Measurements from ENCODE around the gene GATAD2B.
A peak's percentile ranks its signal among the peaks of the same experiment; 100 is the strongest.
"Not testable (repeated sequence)": the region's sequence is repeated elsewhere in the genome, so short reads cannot be mapped to it uniquely, and the experiment has no call there.

Gene GATAD2B

DNA sequence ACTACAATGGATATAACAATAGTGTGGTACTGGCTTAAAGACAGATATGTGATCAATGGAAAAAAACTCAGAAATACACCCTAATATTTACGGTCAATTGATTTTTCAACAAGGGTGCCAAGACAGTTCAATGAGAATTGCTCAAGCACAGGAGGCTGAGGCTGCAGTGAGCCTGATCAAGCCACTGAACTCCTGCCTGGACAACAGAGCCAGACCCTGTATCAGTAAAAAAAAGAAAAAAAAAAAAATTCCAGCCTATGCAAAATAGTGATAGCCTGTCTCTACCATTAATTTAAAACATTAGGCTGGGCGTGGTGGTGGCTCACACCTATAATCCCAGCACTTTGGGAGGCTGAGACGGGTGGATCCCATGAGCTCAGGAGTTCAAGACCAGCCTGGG lies 77.6 kb downstream of the GATAD2B start:
- in situ Hi-C loops (cut with HindIII; ENCODE audit: low sequenced_read_pairs): no loop called here
- no peak for TF ChIP-seq CTCF (IDR thresholded peaks at IDR 0.05; ENCODE audit: low read depth, low read length, missing control alignments)
- H3K4me3 ChIP-seq (ENCODE audit: low read depth, low read length): no peak overlapping the region
- DNase-seq (ENCODE audit: low read depth): no peak

DNA sequence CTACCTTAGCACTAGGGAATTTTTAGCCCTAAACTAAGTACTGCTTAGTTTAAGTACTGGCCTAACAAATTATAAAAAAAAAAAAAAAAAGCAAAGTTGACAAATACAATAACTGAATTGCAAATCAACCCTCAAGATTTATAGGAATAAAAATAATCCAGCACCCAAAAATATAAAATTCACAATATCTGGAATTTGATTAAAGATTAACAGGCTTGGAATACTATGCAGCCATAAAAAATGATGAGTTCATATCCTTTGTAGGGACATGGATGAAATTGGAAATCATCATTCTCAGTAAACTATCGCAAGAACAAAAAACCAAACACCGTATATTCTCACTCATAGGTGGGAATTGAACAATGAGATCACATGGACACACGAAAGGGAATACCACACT lies 78.4 kb downstream of the GATAD2B start:
- H3K4me3 ChIP-seq (ENCODE audit: low read depth, low read length); in situ Hi-C loops (cut with HindIII; ENCODE audit: low sequenced_read_pairs); DNase-seq (ENCODE audit: low read depth): not testable (repeated sequence)

DNA sequence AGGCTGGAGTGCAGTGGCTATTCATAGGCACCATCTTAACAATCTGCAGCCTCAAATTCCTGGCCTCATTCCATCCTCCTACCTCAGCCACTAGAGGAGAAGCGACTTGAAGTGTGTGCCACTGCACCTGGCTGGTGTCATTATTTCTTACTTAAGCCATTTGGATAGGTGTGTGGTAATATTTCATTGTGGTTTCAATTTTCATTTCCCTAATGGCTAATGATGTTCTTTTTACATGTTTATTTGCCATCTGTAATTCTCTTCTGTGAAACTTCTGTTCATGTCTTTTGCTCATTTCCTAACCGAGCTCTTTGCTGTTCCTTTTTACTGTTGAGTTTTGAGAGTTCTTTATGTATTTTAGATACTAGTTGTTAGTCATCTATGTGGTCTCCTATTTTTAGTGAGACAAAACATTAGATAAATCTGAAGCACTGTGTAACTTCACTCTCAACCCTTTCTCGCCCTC lies 80.7 kb downstream of the GATAD2B start:
- no peak for DNase-seq (ENCODE audit: low read depth)
- in situ Hi-C loops (cut with HindIII; ENCODE audit: low sequenced_read_pairs): no loop called here
- no peak overlapping the region for H3K4me3 ChIP-seq (ENCODE audit: low read depth, low read length)
- no peak for TF ChIP-seq CTCF (IDR thresholded peaks at IDR 0.05; ENCODE audit: low read depth, low read length, missing control alignments)

DNA sequence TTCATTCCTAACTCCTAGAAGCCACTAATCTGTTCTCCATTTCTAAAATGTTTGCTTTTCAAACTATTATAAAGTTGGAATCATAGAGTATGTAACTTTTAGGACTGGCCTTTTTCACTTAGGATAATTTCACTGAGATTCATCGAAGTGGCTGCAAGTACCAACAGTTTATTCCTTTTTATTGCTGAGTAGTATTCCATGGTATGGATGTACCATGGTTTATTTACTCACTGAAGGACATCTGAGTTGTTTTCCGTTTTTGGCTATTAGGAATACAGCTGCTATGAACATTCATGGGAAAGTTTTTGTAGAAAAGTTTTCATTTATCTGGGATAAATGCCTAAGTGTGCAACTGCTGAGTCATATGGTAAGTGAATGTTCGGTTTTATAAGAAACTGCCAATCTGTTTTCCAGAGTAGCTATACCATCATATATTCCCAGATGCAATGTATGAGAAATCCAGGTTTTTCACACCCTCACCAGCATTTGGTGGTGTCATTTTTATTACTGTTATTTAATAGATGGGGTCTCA lies 81.2 kb downstream of the GATAD2B start:
- no peak overlapping the region for H3K4me3 ChIP-seq (ENCODE audit: low read depth, low read length)
- in situ Hi-C loops (cut with HindIII; ENCODE audit: low sequenced_read_pairs): no loop called here
- TF ChIP-seq CTCF (IDR thresholded peaks at IDR 0.05; ENCODE audit: low read depth, low read length, missing control alignments): no peak
- DNase-seq (ENCODE audit: low read depth): peak; percentile 1

DNA sequence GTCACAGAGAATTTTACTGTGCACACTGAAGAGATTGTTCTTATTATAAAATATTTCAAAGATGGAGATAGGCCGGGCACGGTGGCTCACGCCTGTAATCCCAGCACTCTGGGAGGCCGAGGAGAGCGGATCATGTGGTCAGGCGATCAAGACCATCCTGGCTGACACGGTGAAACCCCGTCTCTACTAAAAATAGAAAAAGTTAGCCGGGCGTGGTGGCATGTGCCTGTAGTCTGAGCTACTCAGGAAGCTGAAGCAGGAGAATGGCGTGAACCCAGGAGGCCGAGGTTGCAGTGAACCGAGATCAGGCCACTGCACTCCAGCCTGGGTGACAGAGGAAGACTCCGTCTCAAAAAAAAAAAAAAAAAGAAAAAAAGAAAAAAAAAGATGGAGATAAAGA lies 82.0 kb downstream of the GATAD2B start:
- H3K4me3 ChIP-seq (ENCODE audit: low read depth, low read length); DNase-seq (ENCODE audit: low read depth); in situ Hi-C loops (cut with HindIII; ENCODE audit: low sequenced_read_pairs): not testable (repeated sequence)

DNA sequence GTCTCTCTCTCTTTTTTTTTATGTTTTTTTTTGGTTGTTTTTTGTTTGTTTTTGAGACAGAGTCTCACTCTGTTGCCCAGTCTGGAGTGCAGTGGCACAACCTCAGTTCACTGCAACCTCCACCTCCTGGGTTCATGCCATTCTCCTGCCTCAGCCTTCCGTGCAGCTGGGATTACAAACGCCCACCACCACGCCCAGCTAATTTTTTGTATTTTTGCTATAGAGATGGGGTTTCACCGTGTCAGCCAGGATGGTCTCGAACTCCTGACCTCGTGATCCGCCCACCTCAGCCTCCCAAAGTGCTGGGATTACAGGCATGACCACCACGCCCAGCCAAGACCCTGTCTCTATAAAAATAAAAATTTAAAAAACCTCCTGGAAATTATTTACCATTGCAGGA lies 88.8 kb downstream of the GATAD2B start:
- DNase-seq (ENCODE audit: low read depth); H3K4me3 ChIP-seq (ENCODE audit: low read depth, low read length); in situ Hi-C loops (cut with HindIII; ENCODE audit: low sequenced_read_pairs): not testable (repeated sequence)

GRCh38 chr1:153833171-153833570 lies 89.6 kb downstream of the GATAD2B start:
- in situ Hi-C loops (cut with HindIII; ENCODE audit: low sequenced_read_pairs): no loop called here
- TF ChIP-seq CTCF (IDR thresholded peaks at IDR 0.05; ENCODE audit: low read depth, low read length, missing control alignments): no peak
- no peak for DNase-seq (ENCODE audit: low read depth)
- no peak overlapping the region for H3K4me3 ChIP-seq (ENCODE audit: low read depth, low read length)

GRCh38 chr1:153832293-153832692 lies 90.5 kb downstream of the GATAD2B start:
- in situ Hi-C loops (cut with HindIII; ENCODE audit: low sequenced_read_pairs): no loop called here
- no peak for DNase-seq (ENCODE audit: low read depth)
- TF ChIP-seq CTCF (IDR thresholded peaks at IDR 0.05; ENCODE audit: low read depth, low read length, missing control alignments): no peak
- H3K4me3 ChIP-seq (ENCODE audit: low read depth, low read length): no peak overlapping the region
